ENCODE data around the gene LEMD2. TPM values are rescaled to one million over a fixed set of nuclear protein-coding genes. Genes with fewer than 3 reads are reported as not detected.

Gene LEMD2
- polyA plus RNA-seq, 1 donor (not counting 4 experiments of a cell fraction or from before 2014, with no cell fraction given) = 48.6 TPM

DNA sequence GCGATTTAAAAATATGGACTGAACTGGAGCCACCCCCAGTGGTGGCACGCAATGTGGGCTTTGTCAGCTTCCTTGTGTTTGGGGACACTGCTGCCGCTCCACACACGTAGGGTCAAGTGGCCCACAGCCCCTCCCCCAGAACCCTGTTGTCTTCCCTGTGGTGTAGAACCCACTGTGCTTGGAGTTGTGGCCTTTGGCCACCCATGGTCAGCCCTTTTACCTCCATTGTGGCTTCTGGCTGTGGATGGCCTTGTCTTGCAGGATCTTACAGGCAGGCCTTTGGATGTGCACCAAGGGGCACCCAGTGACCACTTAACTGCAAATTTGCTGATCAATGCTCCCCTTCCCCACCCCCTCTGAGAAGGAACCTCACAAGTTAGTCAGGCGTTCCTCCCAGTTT is 2.0 kb upstream of the LEMD2 start:
- dilution Hi-C loops (cut with MboI; ENCODE audit: extremely low pct_ligation_motif_present, low sequenced_read_pairs) = no loop called here
- H2AFZ ChIP-seq (ENCODE audit: control insufficient read depth, low read length) = no peak overlapping the region
- H3K4me1 ChIP-seq (ENCODE audit: control insufficient read depth, extremely low read depth, insufficient read depth, low read length) = peaks cover 26% of the 10 kb centered on the region
- TF ChIP-seq, protein P1, sequence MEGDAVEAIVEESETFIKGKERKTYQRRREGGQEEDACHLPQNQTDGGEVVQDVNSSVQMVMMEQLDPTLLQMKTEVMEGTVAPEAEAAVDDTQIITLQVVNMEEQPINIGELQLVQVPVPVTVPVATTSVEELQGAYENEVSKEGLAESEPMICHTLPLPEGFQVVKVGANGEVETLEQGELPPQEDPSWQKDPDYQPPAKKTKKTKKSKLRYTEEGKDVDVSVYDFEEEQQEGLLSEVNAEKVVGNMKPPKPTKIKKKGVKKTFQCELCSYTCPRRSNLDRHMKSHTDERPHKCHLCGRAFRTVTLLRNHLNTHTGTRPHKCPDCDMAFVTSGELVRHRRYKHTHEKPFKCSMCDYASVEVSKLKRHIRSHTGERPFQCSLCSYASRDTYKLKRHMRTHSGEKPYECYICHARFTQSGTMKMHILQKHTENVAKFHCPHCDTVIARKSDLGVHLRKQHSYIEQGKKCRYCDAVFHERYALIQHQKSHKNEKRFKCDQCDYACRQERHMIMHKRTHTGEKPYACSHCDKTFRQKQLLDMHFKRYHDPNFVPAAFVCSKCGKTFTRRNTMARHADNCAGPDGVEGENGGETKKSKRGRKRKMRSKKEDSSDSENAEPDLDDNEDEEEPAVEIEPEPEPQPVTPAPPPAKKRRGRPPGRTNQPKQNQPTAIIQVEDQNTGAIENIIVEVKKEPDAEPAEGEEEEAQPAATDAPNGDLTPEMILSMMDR (optimal IDR thresholded peaks at IDR 0.05 in 1 of 3, IDR thresholded peaks at IDR 0.05 in 1 of 3, conservative IDR thresholded peaks at IDR 0.05 in 1 of 3; ENCODE audit: extremely low read depth in 1 of 3, insufficient read depth in 2 of 3, low read length in 3 of 3) = no peak
- H3K9me1 ChIP-seq (ENCODE audit: control insufficient read depth, extremely low read depth, insufficient read depth, low read length) = no peaks in the 10 kb centered on the region
- DNase-seq (ENCODE audit: low read depth, low spot score) (no peak), FAIRE-seq (no peak)
- peaks cover 2 to 9% of the 10 kb centered on the region in 2 experiments for H3K36me3 ChIP-seq (ENCODE audit: control insufficient read depth in 2 of 2, extremely low read depth in 1 of 2, insufficient read depth in 2 of 2, low read length in 2 of 2)
- no peak overlapping the region for H3K27ac ChIP-seq (ENCODE audit: control insufficient read depth, insufficient read depth, low read length)
- peaks cover 7% of the 10 kb centered on the region for H4K20me1 ChIP-seq (ENCODE audit: control insufficient read depth, extremely low read depth, insufficient read depth, low read length)
- no peak overlapping the region for H3K9ac ChIP-seq (ENCODE audit: control insufficient read depth, extremely low read depth, insufficient read depth, low read length)
- H3K79me2 ChIP-seq (ENCODE audit: control insufficient read depth, insufficient read depth, low read length) = peaks cover 23% of the 10 kb centered on the region
- H3K9me3 ChIP-seq (ENCODE audit: control insufficient read depth, low read depth, low read length) = no peaks in the 10 kb centered on the region
- H3K4me2 ChIP-seq (ENCODE audit: control insufficient read depth, extremely low read depth, insufficient read depth, low read depth, low read length) = no peak overlapping the region
- no peak overlapping the region for H3K4me3 ChIP-seq (ENCODE audit: control insufficient read depth in 2 of 3, extremely low read depth in 1 of 3, insufficient read depth in 2 of 3, low read depth in 1 of 3, low read length in 3 of 3)
- peaks cover 8% of the 10 kb centered on the region for H3K27me3 ChIP-seq (ENCODE audit: control insufficient read depth, extremely low read depth, insufficient read depth, low read length)

GRCh38 chr6:33790379-33790778 is 1.4 kb upstream of the LEMD2 start:
- no peak for DNase-seq (ENCODE audit: low read depth, low spot score)
- FAIRE-seq = no peak
- peaks cover 29% of the 10 kb centered on the region for H3K79me2 ChIP-seq (ENCODE audit: control insufficient read depth, insufficient read depth, low read length)
- H4K20me1 ChIP-seq (ENCODE audit: control insufficient read depth, extremely low read depth, insufficient read depth, low read length) = peaks cover 7% of the 10 kb centered on the region
- no peak overlapping the region for H3K4me3 ChIP-seq (ENCODE audit: control insufficient read depth in 2 of 3, extremely low read depth in 1 of 3, insufficient read depth in 2 of 3, low read depth in 1 of 3, low read length in 3 of 3)
- peaks cover 8% of the 10 kb centered on the region for H3K27me3 ChIP-seq (ENCODE audit: control insufficient read depth, extremely low read depth, insufficient read depth, low read length)
- H3K27ac ChIP-seq (ENCODE audit: control insufficient read depth, insufficient read depth, low read length) = no peak overlapping the region
- H3K9me1 ChIP-seq (ENCODE audit: control insufficient read depth, extremely low read depth, insufficient read depth, low read length) = no peaks in the 10 kb centered on the region
- H3K36me3 ChIP-seq (ENCODE audit: control insufficient read depth in 2 of 2, extremely low read depth in 1 of 2, insufficient read depth in 2 of 2, low read length in 2 of 2) = peaks cover 2 to 9% of the 10 kb centered on the region in 2 experiments
- no peaks in the 10 kb centered on the region for H3K9me3 ChIP-seq (ENCODE audit: control insufficient read depth, low read depth, low read length)
- no peak overlapping the region for H3K4me2 ChIP-seq (ENCODE audit: control insufficient read depth, extremely low read depth, insufficient read depth, low read depth, low read length)
- TF ChIP-seq, protein P1 (optimal IDR thresholded peaks at IDR 0.05 in 1 of 3, IDR thresholded peaks at IDR 0.05 in 1 of 3, conservative IDR thresholded peaks at IDR 0.05 in 1 of 3; ENCODE audit: extremely low read depth in 1 of 3, insufficient read depth in 2 of 3, low read length in 3 of 3) = no peak
- no peak for TF ChIP-seq EZH2 (IDR thresholded peaks at IDR 0.05; ENCODE audit: low read length)
- dilution Hi-C loops (cut with MboI; ENCODE audit: extremely low pct_ligation_motif_present, low sequenced_read_pairs) = no loop called here
- no peak overlapping the region for H2AFZ ChIP-seq (ENCODE audit: control insufficient read depth, low read length)
- peaks cover 26% of the 10 kb centered on the region for H3K4me1 ChIP-seq (ENCODE audit: control insufficient read depth, extremely low read depth, insufficient read depth, low read length)
- no peak overlapping the region for H3K9ac ChIP-seq (ENCODE audit: control insufficient read depth, extremely low read depth, insufficient read depth, low read length)

Data from keratinocyte (primary cell).